Measurements from ENCODE around the gene DNAI7.
A peak's percentile ranks its signal among the peaks of the same experiment; 100 is the strongest.

DNAI7 gene

DNA sequence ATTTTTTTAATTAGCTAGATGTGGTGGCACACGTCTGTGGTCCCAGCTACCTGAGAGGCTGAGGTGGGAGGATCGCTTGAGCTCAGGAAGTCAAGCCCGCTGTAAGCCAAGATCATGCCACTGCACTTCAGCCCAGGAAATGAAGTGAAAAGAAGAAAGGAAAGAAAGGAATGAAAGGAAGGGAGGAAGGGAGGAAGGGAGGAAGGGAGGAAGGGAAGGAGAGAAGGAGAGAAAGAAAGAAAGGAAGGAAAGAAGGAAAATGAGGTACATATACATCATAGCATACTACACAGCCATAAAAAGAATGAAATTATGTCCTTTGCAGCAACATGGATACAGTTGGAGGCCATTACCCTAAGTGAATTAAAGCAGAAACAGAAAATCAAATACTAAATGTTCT, 12.2 kb downstream of the DNAI7 start:
- DNase-seq, result no peak

GRCh38 chr12:25162866-25163265, 32.1 kb downstream of the DNAI7 start:
- no peak for DNase-seq

DNA sequence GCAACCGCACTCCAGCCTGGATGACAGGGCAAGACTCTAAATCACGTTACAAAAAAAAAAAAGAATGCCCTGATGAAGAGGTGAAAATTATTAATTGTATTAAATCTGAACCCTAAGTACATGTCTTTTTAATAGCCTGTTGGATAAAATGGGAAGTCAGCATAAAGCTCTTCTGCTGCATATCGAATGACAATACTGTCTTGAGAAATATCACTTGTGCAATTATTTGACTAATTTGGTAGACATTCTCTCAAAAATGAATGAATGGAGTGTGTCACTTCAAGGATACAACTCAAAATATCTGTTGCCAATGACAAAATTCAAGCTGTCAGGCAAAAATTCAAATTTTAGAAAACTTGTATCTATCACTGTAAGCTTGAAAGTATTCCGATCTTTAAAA, 38.9 kb downstream of the DNAI7 start:
- peak; percentile 32 to 64 for DNase-seq

DNA sequence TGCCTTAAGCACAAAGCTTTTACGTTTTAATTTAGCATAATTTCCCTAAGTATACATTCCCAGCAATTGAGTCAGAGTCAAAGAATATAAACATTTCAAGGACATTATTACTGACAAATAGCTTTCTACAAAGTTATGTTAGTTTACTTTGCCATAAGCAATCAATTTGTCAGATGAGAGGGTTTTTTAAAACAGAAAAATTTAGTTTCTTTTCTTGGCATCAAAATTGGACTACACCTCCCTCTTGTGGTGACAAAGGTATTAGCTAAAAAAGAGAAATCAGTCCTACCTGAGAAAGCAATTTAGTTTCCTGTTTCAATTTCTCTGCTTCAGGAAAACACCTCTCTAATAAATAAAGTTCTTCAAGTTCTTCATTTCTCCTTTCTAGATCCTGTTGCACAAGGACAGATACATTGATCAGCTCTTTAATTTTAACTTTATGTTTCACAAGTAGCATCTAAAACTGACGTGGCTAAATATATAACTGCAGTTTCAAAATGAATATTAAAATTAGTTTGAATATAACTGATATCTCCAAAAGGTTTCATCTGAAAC, 39.9 kb downstream of the DNAI7 start:
- peak; percentile 7 to 38 for DNase-seq

DNA sequence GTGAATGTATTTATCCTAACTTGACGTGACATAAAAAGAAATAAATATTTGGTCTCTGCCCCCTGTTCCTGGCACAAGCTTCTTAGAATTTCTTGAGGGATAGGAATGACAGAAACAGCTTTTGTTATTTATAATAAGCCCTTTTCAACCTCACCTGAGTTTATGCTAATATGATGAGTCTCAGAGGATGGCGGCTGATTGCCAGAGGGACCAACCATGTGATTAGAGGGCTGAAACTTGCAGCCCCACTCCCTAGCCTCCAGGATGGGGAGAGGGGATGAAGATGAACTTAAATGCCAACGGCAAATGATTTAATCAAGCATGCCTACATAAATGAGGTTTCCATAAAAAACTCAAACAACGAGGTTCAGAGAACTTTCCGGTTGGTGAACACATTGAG, 42.9 kb downstream of the DNAI7 start:
- no peak for DNase-seq

DNA sequence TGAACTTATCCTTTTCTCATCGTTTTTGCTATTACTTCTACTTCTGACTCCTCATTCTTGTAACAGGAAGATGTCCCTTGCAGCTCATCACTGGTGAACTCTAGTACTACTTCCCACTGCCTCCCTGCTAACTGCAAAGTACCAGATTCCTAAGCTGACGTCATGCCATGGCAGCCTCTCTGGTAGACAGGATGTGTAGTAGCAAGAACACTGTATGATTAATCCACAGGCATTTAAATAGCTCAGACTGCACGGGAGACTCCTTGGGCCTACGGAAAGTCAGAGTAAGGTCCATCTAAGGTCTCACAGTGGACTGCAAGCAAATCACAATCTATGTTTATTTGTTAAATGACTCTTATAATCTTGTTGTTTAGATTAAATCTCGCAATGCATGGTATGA, 43.5 kb downstream of the DNAI7 start:
- peak; percentile 11 to 48 for DNase-seq

- DNase-seq, result peak; percentile 31 to 63
Observed at GRCh38 chr12:25146686-25147085, 48.3 kb downstream of the DNAI7 start.

DNA sequence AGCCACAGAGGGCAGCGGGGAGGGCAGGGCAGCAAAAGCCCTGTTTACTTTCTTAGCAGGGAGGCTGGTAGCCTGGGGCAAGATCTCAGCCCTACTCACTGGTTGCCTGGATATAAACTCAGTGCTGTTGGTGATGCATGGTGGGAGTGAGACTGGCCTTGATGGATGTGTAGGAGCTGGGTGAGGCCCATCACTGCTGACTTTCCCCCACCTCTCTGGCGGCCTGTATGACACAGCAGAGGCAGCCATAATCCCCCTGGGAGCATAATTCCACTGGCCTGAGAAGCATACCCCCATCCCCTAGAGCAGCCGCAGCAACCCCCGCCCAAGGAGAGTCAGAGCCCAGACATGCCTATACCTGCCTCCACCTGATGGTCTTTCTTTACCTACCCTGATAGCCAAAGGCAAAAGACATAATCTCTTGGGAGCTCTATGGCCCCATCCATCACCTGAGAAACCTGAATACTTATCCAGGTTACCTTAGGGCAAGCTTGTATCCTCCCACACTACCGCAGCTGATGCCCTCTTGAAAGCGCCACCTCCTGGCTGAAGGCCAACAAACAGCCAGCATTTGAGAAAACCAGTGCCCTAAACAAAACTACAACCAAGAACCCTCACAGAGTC, 59.3 kb downstream of the DNAI7 start:
- DNase-seq, result no peak

GRCh38 chr12:25131270-25131669, 63.7 kb downstream of the DNAI7 start:
- DNase-seq, result no peak

DNA sequence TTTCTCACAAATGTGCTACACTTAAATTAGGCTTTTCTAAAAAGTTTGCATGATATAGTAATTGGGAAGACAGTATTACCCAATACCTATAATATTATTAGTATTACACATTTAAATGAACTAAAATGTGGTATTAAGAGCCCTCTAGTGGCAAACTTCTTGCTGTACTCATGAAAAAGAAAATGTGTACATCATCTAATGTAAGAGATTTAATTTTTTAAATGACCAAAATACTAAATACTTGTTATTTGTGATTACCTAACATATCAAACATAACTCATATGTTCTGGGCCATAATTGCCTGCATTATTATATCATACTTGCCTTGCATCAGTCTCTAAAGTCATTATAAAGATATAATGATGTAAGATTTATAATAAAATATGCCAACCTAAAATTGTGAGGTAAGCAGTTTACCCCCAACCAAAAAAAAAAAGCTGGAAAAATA, 64.2 kb downstream of the DNAI7 start:
- DNase-seq, result peak; percentile 50 to 86

- no peak for DNase-seq
Observed at GRCh38 chr12:25126746-25127145, 68.2 kb downstream of the DNAI7 start.

- no peak for DNase-seq
Observed at GRCh38 chr12:25126101-25126500, 68.9 kb downstream of the DNAI7 start.

DNA sequence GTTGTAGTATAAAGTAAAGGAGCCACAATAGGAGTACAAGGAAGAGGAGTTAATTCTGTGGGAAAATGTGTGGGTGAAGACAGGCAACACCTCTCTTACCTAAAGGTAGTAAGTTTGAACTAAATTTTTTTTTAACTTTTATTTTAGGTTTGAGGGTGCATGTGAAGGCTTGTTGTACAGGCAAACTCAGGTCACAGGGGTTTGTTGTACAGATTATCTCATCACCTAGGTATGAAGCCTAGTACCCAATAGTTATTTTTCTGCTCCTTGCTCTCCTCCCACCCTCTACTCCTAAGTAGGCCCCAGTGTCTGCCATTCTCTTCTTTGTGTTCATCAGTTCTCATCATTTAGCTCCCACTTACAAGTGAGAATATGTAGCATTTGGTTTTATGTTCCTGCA, 70.5 kb downstream of the DNAI7 start:
- no peak for DNase-seq

GRCh38 chr12:25123126-25123525, 71.8 kb downstream of the DNAI7 start:
- DNase-seq, result no peak

DNA sequence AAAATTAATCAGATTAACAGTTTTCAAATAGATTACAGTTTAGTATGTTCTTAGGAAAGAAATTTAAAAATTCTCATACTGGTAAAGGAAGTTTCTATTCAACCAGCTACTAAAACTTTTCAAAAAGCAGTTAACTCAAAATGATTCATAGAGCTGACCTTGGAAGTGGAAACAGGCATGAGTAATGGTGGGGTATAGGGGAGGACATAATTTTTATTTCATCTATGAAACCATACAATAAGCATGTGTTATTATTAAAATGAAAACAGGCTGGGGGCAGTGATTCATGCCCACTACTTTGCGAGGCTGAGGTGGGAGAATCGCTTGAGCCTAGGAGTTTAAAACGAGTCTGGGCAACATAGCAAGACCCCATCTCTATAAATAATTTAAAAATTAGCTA, 73.0 kb downstream of the DNAI7 start:
- no peak for DNase-seq

DNA sequence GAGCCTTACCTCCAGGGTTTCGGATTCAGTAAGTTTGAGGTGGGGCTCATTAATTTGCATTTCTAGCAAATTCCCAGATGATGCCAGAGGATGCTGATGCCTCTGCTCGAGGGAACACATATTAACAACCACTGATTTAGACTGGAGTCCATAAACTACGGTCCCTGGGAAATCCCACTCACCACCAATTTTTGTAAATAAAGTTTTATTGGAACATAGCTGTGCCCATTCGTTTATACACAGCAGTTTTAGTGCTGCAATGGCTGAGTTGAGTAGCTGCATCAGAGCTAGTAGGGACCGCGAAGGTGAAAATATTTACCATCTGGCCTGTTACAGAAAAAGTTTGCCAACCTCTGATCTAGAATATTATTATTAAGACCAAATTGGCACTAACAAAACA, 73.8 kb downstream of the DNAI7 start:
- DNase-seq, result no peak

GRCh38 chr12:25119020-25119419, 75.9 kb downstream of the DNAI7 start:
- DNase-seq, result no peak

- DNase-seq, result peak; percentile 9 to 20
Observed at GRCh38 chr12:25115677-25116076, 79.3 kb downstream of the DNAI7 start.

- DNase-seq, result no peak
Observed at GRCh38 chr12:25113651-25114050, 81.3 kb downstream of the DNAI7 start.

DNA sequence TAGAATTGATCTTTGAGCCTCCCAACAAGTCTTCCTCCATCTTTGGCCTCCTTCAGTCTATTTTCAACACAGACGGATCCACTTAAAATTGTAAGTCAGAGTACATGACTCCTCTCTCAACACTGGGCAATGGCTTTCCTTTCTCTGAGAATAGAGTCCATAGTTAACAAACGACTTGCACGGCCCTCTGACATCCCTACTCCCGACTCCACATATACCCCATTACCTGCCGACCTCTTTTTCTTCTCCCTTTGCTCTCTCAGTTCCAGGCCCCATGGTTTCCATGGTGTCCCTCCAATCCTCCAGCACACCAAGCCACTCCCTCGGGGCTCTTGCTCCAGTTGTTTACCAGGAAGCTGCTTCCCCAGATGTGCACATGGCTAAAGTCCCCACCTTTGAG, 84.7 kb downstream of the DNAI7 start:
- no peak for DNase-seq

- DNase-seq, result peak; percentile 22 to 42
Observed at GRCh38 chr12:25107920-25108319, 87.0 kb downstream of the DNAI7 start.

DNA sequence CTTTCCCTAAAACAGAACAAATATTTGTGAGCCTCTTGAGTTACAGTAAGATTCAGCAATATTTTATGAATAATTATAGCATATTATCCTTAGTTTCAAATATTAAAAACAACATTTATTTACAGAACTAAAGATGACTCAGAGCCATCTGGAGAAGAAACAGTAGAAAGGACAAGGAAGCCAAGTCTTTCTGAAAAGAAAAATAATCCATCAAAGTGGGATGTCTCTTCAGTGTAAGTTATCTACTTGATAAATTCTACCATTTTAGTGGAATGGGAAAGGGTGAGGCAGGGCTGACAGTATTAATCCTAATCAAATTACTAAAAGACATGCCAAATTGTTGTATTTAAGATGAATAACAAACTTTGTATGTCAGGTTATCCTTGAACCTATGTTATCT, 88.1 kb downstream of the DNAI7 start:
- no peak for DNase-seq

DNA sequence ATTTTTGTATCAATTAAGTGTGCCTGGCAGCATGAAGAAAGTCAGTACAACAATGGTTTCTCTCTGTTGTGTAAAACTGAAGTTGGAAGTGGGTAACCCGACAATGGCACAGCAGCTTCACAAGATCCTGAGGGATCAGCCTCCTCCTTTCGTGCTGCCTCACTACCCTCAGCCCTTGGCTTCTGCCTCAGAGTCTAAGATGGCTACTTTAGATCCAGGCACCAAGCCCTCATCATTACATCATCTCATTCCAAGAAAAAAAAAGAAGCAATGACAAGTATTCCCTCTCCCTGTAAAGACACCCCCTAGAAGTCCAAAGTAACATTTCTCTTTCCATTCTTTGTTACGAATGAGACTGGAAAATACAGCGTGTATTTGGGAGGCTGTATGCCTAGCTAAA, 92.6 kb downstream of the DNAI7 start:
- no peak for DNase-seq

DNA sequence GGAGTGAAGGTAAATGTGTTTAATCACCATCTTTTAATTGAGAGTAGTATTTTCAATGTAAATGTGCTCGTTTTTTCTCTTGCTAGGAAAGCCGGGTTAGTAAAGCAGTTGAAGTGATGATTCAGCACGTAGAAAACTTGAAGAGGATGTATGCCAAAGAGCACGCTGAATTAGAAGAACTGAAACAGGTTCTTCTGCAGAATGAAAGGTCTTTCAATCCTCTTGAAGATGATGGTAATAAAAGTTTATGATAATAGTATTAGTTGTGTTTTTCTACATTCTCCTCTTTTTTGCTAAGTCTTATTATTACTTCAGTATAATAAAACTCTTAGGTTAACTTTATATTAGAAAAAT, 93.9 kb downstream of the DNAI7 start:
- DNase-seq, result peak; percentile 9 to 16
